Measurements from ENCODE around the gene ASB6. TPM values are rescaled to one million over a fixed set of nuclear protein-coding genes. Genes with fewer than 3 reads are reported as not detected.
A peak's percentile ranks its signal among the peaks of the same experiment; 100 is the strongest.

Gene ASB6
- total and polyA plus RNA-seq, 4 donors: 6.0 to 20.8 (median 18.1) TPM

GRCh38 chr9:129606161-129607026 is 35.6 kb downstream of the ASB6 start:
- ATAC-seq (ENCODE audit: low FRiP score): no peak
- H3K4me1 ChIP-seq (ENCODE audit: control insufficient read depth in 1 of 2, insufficient read depth in 2 of 2, low read length in 2 of 2): no peaks in the 10 kb centered on the region

GRCh38 chr9:129604766-129605163 is 37.2 kb downstream of the ASB6 start:
- H3K27ac ChIP-seq (ENCODE audit: low read depth in 1 of 2, low read length in 2 of 2): no peak overlapping the region
- 83% methylated on average over 8 of the region's 8 CpGs for WGBS, 2 donors
- DNase-seq: no peak
- no peaks in the 10 kb centered on the region for H3K27me3 ChIP-seq (ENCODE audit: control insufficient read depth in 1 of 2, insufficient read depth in 2 of 2, low read length in 1 of 2)
- no peak overlapping the region for H3K4me3 ChIP-seq (ENCODE audit: low read length in 2 of 2)
- no peak for ATAC-seq (ENCODE audit: low FRiP score)
- no peaks in the 10 kb centered on the region for H3K9me3 ChIP-seq (ENCODE audit: control insufficient read depth, low read length)
- no peaks in the 10 kb centered on the region for H3K4me1 ChIP-seq (ENCODE audit: control insufficient read depth in 1 of 2, insufficient read depth in 2 of 2, low read length in 2 of 2)
- H3K36me3 ChIP-seq (ENCODE audit: control insufficient read depth in 1 of 2, insufficient read depth in 2 of 2, low read length in 1 of 2): no peaks in the 10 kb centered on the region
- intact Hi-C loops (cut with DNase I): loop anchor here in 1 of 2 donors (5.0 to 10.0 kb wide), 3 partner anchors 60 to 270 kb away; no protein-coding TSS in a partner anchor

More at GRCh38 chr9:129606161-129607026, 35.6 kb downstream of the ASB6 start:
- no peak overlapping the region for H3K4me3 ChIP-seq (ENCODE audit: low read length in 2 of 2)
- no peaks in the 10 kb centered on the region for H3K9me3 ChIP-seq (ENCODE audit: control insufficient read depth, low read length)
- WGBS, 2 donors: 76 to 78% methylated on average over 15 of the region's 15 CpGs
- no peaks in the 10 kb centered on the region for H3K36me3 ChIP-seq (ENCODE audit: control insufficient read depth in 1 of 2, insufficient read depth in 2 of 2, low read length in 1 of 2)
- intact Hi-C loops (cut with DNase I): loop anchor here (1.0 to 10.0 kb wide), 4 partner anchors 62 to 466 kb away; no protein-coding TSS in a partner anchor
- DNase-seq: no peak
- no peaks in the 10 kb centered on the region for H3K27me3 ChIP-seq (ENCODE audit: control insufficient read depth in 1 of 2, insufficient read depth in 2 of 2, low read length in 1 of 2)
- H3K27ac ChIP-seq (ENCODE audit: low read depth in 1 of 2, low read length in 2 of 2): peak overlapping the region in 1 of 2 donors; percentile 81

- Histone ChIP-seq H3K27ac (ENCODE audit: low read depth in 1 of 2, low read length in 2 of 2) (no peak overlapping the region), H3K4me3 (ENCODE audit: low read length in 2 of 2) (no peak overlapping the region), H3K4me1 (ENCODE audit: control insufficient read depth in 1 of 2, insufficient read depth in 2 of 2, low read length in 2 of 2) (no peaks in the 10 kb centered on the region), H3K27me3 (ENCODE audit: control insufficient read depth in 1 of 2, insufficient read depth in 2 of 2, low read length in 1 of 2) (no peaks in the 10 kb centered on the region), H3K9me3 (ENCODE audit: control insufficient read depth, low read length) (no peaks in the 10 kb centered on the region), H3K36me3 (ENCODE audit: control insufficient read depth in 1 of 2, insufficient read depth in 2 of 2, low read length in 1 of 2) (no peaks in the 10 kb centered on the region)
- WGBS, 2 donors: 88 to 90% methylated on average over 12 of the region's 12 CpGs
- DNase-seq: no peak
- no peak for ATAC-seq (ENCODE audit: low FRiP score)
- intact Hi-C loops (cut with DNase I): loop anchor here in 1 of 2 donors (10.0 kb wide), 2 partner anchors 59 to 269 kb away; no protein-coding TSS in a partner anchor
Observed at GRCh38 chr9:129604056-129604765, 37.7 kb downstream of the ASB6 start.

- DNase-seq (no peak), ATAC-seq (ENCODE audit: low FRiP score) (no peak)
- WGBS, 2 donors: 64 to 76% methylated on average over 9 to 10 of the region's 10 CpGs
Observed at GRCh38 chr9:129602598-129603415, 39.1 kb downstream of the ASB6 start.

GRCh38 chr9:129601082-129601674 is 40.8 kb downstream of the ASB6 start:
- H3K27ac ChIP-seq (ENCODE audit: low read depth in 1 of 2, low read length in 2 of 2): no peak overlapping the region
- intact Hi-C loops (cut with DNase I): loop anchor here in 1 of 2 donors (10.0 kb wide), 2 partner anchors 56 to 266 kb away; no protein-coding TSS in a partner anchor
- 82 to 87% methylated on average over 9 of the region's 9 CpGs for WGBS, 2 donors
- no peak for ATAC-seq (ENCODE audit: low FRiP score)
- no peaks in the 10 kb centered on the region for H3K4me1 ChIP-seq (ENCODE audit: control insufficient read depth in 1 of 2, insufficient read depth in 2 of 2, low read length in 2 of 2)
- H3K9me3 ChIP-seq (ENCODE audit: control insufficient read depth, low read length): no peaks in the 10 kb centered on the region
- H3K27me3 ChIP-seq (ENCODE audit: control insufficient read depth in 1 of 2, insufficient read depth in 2 of 2, low read length in 1 of 2): no peaks in the 10 kb centered on the region
- no peak overlapping the region for H3K4me3 ChIP-seq (ENCODE audit: low read length in 2 of 2)
- no peak for DNase-seq
- H3K36me3 ChIP-seq (ENCODE audit: control insufficient read depth in 1 of 2, insufficient read depth in 2 of 2, low read length in 1 of 2): no peaks in the 10 kb centered on the region

More at GRCh38 chr9:129602598-129603415, 39.1 kb downstream of the ASB6 start:
- no peaks in the 10 kb centered on the region for H3K4me1 ChIP-seq (ENCODE audit: control insufficient read depth in 1 of 2, insufficient read depth in 2 of 2, low read length in 2 of 2)
- no peaks in the 10 kb centered on the region for H3K27me3 ChIP-seq (ENCODE audit: control insufficient read depth in 1 of 2, insufficient read depth in 2 of 2, low read length in 1 of 2)
- H3K27ac ChIP-seq (ENCODE audit: low read depth in 1 of 2, low read length in 2 of 2): no peak overlapping the region
- intact Hi-C loops (cut with DNase I): loop anchor here in 1 of 2 donors (10.0 kb wide), 2 partner anchors 58 to 268 kb away; no protein-coding TSS in a partner anchor
- no peak overlapping the region for H3K4me3 ChIP-seq (ENCODE audit: low read length in 2 of 2)
- no peaks in the 10 kb centered on the region for H3K9me3 ChIP-seq (ENCODE audit: control insufficient read depth, low read length)
- no peaks in the 10 kb centered on the region for H3K36me3 ChIP-seq (ENCODE audit: control insufficient read depth in 1 of 2, insufficient read depth in 2 of 2, low read length in 1 of 2)

GRCh38 chr9:129598089-129598596 is 43.8 kb downstream of the ASB6 start:
- intact Hi-C loops (cut with DNase I): no loop called here
- WGBS, 2 donors: 78 to 85% methylated on average over 14 of the region's 14 CpGs
- H3K4me1 ChIP-seq (ENCODE audit: control insufficient read depth in 1 of 2, insufficient read depth in 2 of 2, low read length in 2 of 2): no peaks in the 10 kb centered on the region
- no peak overlapping the region for H3K4me3 ChIP-seq (ENCODE audit: low read length in 2 of 2)
- DNase-seq (no peak), ATAC-seq (ENCODE audit: low FRiP score) (no peak)
- no peaks in the 10 kb centered on the region for H3K36me3 ChIP-seq (ENCODE audit: control insufficient read depth in 1 of 2, insufficient read depth in 2 of 2, low read length in 1 of 2)
- no peaks in the 10 kb centered on the region for H3K27me3 ChIP-seq (ENCODE audit: control insufficient read depth in 1 of 2, insufficient read depth in 2 of 2, low read length in 1 of 2)
- H3K27ac ChIP-seq (ENCODE audit: low read depth in 1 of 2, low read length in 2 of 2): no peak overlapping the region
- H3K9me3 ChIP-seq (ENCODE audit: control insufficient read depth, low read length): no peaks in the 10 kb centered on the region

- no peaks in the 10 kb centered on the region for H3K4me1 ChIP-seq (ENCODE audit: control insufficient read depth in 1 of 2, insufficient read depth in 2 of 2, low read length in 2 of 2)
- peak; percentile 83 for ATAC-seq (ENCODE audit: low FRiP score)
- 11 to 13% methylated on average over 51 to 57 of the region's 57 CpGs for WGBS, 2 donors
- DNase-seq: peak; percentile 81 to 89
- no peaks in the 10 kb centered on the region for H3K9me3 ChIP-seq (ENCODE audit: control insufficient read depth, low read length)
- intact Hi-C loops (cut with DNase I): no loop called here
- peak overlapping the region in 1 of 2 donors; percentile 1 for H3K27ac ChIP-seq (ENCODE audit: low read depth in 1 of 2, low read length in 2 of 2)
- H3K27me3 ChIP-seq (ENCODE audit: control insufficient read depth in 1 of 2, insufficient read depth in 2 of 2, low read length in 1 of 2): no peaks in the 10 kb centered on the region
- no peaks in the 10 kb centered on the region for H3K36me3 ChIP-seq (ENCODE audit: control insufficient read depth in 1 of 2, insufficient read depth in 2 of 2, low read length in 1 of 2)
- H3K4me3 ChIP-seq (ENCODE audit: low read length in 2 of 2): peak overlapping the region in 1 of 2 donors; percentile 12
Observed at GRCh38 chr9:129597355-129598088, 44.4 kb downstream of the ASB6 start.
